GM18498 (cell line): Measurements from ENCODE around the gene DLX1.
"Not testable (repeated sequence)": the region's sequence is repeated elsewhere in the genome, so short reads cannot be mapped to it uniquely, and the experiment has no call there.

ENCODE experiments used
- ATAC-seq: cut with Tn5 transposase; IDR thresholded peaks from one replicate; pipeline ENCODE4 v1.9.1; 2021; ENCODE audit warnings: mild to moderate bottlenecking, moderate library complexity; ENCODE audit not compliant: unreplicated experiment

The DLX1 gene

GRCh38 chr2:172063446-172063845 lies 21.9 kb upstream of the DLX1 start:
- no peak for ATAC-seq

- ATAC-seq: no peak
These were observed 20.2 kb upstream of the DLX1 start for GRCh38 chr2:172065111-172065510.

- no peak for ATAC-seq
These were observed 18.9 kb upstream of the DLX1 start for GRCh38 chr2:172066394-172066886.

GRCh38 chr2:172067905-172068304 lies 17.4 kb upstream of the DLX1 start:
- ATAC-seq: not testable (repeated sequence)

GRCh38 chr2:172070936-172071335 lies 14.4 kb upstream of the DLX1 start:
- ATAC-seq: no peak

- no peak for ATAC-seq
These were observed 13.0 kb upstream of the DLX1 start for GRCh38 chr2:172072303-172072702.

GRCh38 chr2:172072706-172073105 lies 12.6 kb upstream of the DLX1 start:
- no peak for ATAC-seq

GRCh38 chr2:172073518-172073917 lies 11.8 kb upstream of the DLX1 start:
- ATAC-seq: no peak

- no peak for ATAC-seq
These were observed 11.1 kb upstream of the DLX1 start for GRCh38 chr2:172074254-172074653.

- ATAC-seq: no peak
These were observed 5.9 kb upstream of the DLX1 start for GRCh38 chr2:172079416-172079815.

GRCh38 chr2:172079838-172080640 lies 5.3 kb upstream of the DLX1 start:
- ATAC-seq: no peak

GRCh38 chr2:172080641-172081220 lies 4.6 kb upstream of the DLX1 start:
- no peak for ATAC-seq

GRCh38 chr2:172081221-172082022 lies 3.9 kb upstream of the DLX1 start:
- ATAC-seq: no peak

- no peak for ATAC-seq
These were observed 3.0 kb upstream of the DLX1 start for GRCh38 chr2:172082105-172082943.

GRCh38 chr2:172082944-172083627 lies 2.2 kb upstream of the DLX1 start:
- no peak for ATAC-seq

- no peak for ATAC-seq
These were observed 1.5 kb upstream of the DLX1 start for GRCh38 chr2:172083628-172084394.

- no peak for ATAC-seq
These were observed 987 bp upstream of the DLX1 start for GRCh38 chr2:172084395-172084644.

- peak; percentile 87 for ATAC-seq
These were observed 455 bp upstream of the DLX1 start for GRCh38 chr2:172084645-172085459.
